HG03457 (cell line): ENCODE data around the gene CLK2.

ENCODE experiments used
- ATAC-seq: cut with Tn5 transposase; IDR thresholded peaks from one replicate; pipeline ENCODE4 v1.9.1; 2021; ENCODE audit warnings: moderate number of reproducible peaks; ENCODE audit not compliant: unreplicated experiment

The CLK2 gene

DNA sequence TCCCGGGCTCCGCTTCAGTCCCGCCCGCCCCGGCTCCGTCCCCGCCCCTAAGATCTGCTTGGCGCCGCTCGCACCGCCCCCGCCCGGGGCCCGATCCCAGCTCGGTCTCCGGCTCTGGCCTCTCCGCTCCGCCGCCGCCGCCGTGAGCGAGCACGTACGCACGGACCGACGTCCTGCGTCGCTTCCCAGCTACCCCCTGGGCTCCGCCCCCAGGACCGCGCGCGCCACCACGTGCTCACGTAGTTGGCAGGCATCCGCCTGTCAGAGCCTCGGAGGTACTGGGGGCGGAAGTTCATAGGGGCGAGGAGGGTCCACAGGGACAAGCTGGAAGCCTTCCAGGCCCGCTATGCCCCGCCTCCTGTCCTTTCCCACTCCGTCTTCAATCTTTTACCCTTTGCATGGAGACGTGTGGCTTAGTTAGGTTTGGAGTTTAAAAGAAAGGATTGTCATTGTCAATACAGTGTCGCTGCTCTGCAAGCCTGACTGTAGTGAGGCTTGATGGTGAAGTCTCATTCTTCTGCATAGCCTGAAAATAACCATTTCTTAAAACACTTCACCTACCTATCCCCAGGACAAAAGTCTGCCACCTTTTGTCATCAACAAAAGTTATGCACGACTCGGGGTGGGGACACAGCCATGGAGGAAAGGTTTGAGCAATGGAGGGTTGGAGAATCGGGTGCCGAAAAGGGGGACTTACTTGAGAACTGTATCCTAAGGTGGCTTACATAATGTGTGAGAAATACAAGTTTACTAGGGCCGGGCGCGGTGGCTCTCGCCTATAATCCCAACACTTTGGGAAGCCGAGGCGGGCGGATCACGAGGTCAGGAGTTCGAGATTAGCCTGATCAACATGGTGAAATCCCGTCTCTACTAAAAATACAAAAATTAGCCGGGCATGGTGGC, at the start of gene CLK2:
Gene CLK2, minus strand, starts transcription at position 162 of the 903 bp plus-strand sequence. CDS start 2,527 bp downstream, outside the sequence.
- ATAC-seq = peak; percentile 54

DNA sequence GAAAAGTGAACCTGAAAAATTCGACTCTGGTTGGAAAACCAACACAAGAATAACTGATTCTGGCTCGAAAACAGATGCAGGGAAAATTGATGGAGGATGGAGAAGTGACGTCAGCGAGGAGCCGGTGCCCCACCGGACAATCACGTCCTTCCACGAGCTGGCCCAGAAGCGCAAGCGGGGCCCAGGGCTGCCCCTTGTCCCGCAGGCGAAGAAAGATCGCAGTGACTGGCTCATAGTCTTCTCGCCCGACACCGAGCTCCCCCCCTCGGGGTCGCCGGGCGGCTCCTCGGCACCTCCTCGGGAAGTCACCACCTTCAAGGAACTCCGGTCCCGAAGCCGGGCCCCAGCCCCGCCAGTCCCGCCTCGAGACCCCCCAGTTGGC, 49.3 kb upstream of the CLK2 start:
- ATAC-seq = no peak

DNA sequence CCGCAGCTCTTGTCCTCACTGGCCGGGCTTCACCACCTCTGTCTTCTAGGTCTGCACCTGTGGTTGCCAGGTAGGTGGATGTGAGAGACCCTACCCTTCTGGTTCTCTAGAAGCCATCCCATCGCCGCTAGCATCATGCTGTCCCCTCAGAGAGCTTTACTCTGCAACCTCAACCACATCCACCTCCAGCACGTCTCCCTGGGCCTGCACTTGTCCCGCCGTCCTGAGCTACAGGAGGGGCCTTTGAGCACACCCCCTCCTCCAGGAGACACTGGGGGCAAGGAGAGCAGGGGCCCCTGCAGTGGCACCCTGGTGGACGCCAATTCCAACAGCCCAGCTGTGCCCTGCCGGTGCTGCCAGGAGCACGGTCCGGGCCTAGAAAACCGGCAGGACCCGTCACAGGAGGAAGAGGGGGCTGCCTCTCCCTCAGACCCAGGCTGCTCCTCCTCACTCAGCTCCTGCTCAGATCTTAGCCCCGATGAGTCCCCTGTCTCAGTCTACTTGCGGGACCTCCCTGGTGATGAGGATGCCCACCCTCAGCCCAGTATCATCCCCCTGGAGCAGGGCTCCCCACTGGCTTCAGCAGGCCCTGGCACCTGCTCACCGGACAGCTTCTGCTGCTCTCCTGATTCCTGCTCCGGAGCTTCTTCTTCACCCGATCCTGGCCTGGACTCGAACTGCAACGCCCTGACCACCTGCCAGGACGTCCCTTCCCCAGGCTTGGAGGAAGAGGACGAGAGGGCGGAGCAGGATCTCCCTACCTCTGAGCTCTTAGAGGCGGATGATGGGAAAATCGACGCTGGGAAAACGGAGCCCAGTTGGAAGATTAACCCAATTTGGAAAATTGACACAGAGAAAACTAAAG, 48.6 kb upstream of the CLK2 start:
- ATAC-seq = no peak

DNA sequence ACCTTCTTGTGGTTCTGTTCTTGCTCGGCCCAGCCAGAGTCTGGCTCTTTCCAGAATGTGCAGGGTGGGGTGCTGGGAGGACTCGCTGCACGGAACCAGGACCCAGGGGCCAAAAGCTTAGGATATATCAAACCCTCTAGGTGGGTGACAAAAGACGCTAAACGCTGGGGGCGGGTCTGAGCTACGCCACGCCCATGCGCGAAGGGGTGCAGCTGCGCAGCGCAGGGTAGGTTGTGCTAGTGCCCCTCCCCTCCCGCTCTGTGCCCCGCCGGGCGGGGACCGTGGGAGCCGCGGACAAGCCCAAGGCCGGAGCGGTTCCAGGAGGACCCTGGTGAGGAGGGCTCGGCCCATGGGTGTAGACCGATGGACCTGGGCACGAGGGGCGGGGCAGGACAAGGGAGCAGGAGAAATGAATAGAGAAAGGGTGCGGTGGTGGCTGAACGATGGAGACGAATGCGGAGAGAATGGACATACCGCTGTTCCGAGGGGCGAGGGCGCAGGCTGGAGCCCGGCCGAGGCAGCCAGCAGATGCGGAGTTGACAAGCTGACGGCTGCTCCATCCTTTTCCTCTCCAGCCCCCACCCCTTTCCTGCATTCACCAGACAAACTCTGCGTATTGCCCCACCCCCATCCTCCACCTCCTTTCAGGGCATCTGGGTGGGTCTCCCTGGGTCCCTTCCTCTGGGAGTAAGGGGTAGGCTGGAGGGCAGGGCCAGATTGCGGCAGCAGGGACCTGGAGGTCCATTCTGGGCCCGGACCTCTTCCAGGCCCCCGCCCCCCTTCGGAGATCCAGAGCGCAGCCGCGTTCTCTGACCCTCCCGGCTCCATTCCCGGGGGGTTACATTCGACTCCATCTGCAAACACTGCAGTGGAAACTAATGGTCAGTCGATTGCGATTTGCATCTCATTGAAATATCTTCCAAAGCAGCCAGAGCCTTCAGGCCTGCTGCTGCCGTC, 47.6 kb upstream of the CLK2 start, which contains the start of gene RUSC1:
Gene RUSC1, plus strand, starts transcription at position 234 of the 957 bp plus-strand sequence. CDS start 880 bp downstream, outside the sequence.
- no peak for ATAC-seq

DNA sequence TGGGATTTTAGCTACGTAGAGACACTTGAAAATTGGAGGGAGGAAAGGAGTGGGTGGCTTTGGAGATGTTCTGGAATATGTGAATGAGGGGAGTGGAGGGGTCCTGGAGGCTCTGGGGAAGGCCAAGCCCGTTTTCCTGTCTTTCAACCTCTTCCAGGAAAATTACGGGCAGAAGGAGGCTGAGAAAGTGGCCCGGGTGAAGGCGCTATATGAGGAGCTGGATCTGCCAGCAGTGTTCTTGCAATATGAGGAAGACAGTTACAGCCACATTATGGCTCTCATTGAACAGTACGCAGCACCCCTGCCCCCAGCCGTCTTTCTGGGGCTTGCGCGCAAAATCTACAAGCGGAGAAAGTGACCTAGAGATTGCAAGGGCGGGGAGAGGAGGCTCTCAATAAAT, 46.9 kb upstream of the CLK2 start:
- ATAC-seq = no peak

DNA sequence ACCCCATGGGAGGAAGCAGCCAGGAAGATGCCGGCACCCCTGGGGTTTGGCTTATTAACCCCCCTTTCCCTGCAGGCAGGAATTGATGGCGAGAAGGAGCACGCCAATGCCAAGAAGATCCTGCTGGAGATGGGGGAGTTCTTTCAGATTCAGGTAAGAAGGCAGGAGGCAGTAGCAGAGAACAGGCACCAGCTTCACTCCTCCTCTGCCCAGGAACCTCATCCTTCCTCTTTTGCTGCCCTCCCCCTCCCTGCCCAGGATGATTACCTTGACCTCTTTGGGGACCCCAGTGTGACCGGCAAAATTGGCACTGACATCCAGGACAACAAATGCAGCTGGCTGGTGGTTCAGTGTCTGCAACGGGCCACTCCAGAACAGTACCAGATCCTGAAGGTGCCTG, 46.2 kb upstream of the CLK2 start:
- ATAC-seq = no peak

DNA sequence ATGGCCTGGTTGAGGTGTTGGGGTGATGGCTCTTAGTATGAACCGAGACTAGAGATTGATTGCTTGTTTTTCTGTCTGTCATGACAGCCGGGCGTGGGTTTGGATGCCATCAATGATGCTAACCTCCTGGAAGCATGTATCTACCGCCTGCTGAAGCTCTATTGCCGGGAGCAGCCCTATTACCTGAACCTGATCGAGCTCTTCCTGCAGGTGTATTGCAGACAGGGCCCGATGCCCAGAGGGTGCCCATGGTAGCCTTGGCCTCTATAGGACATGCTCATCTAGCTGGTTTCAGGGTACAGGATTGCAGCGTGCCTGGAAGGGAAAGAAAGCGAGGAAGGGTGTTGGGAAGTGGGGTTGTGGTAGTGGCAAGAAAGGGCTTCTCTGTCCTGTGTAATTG, 44.8 kb upstream of the CLK2 start:
- ATAC-seq = no peak

DNA sequence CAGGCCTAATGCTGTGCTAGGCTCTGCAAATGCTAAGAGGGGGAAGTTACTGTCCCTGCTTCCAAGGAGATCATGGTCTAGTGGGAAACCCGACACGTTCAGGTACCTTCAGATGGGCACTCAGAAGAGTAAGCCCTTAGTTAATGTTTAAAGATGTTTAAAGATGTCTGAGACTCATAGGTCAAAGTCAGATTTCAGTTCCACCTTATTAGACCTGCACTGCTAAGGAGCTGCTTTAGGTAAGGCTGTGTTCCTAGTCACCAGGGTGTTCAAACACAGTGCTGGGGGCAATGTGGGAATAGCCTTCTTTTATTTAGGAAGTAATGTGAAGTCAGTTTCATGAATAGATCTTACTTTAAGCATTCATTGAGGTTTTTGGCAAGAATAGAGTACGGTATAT, 43.6 kb upstream of the CLK2 start:
- no peak for ATAC-seq

DNA sequence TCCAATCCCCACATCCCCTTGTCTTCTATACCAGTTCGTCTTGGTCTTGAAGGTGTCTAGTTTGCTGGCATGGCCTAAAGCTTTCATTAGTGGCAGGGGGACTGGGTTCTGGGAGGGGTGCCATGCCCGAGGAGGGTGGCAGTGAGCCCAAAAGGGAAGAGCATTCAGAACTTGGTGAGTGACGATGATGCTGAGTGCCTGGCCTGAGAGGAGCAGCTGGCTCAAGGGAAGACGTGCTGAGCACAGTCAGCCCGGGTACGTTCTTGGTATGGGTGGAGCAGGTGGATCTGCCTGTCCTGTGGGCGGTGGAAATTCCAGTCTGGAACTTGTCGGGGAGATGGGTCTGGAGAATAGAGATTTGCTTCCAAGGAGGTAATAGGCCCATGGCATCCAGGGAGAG, 40.0 kb upstream of the CLK2 start:
- ATAC-seq = no peak

DNA sequence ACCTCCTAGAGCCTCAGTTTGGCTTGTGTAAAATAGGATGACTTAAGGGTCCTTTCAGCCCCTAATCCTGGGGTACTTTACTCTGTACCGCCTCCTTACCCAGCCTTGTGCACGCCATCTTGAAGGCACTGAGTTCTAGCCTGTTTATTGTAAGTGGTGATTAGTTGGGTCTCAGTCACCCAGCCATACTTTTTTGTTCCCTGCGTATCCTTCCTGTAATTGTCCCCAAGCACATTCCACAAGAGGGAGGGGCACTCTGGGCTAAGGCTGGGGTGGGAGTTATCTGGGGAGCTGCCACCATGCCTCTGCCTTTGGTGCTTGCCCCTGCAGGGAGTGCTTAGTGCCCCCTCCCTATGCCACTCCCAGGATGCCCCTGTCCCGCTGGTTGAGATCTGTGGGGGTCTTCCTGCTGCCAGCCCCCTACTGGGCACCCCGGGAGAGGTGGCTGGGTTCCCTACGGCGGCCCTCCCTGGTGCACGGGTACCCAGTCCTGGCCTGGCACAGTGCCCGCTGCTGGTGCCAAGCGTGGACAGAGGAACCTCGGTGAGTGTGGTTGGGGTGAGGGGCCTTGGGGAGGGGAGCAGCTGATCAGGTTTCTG, 36.2 kb upstream of the CLK2 start:
- ATAC-seq = no peak

DNA sequence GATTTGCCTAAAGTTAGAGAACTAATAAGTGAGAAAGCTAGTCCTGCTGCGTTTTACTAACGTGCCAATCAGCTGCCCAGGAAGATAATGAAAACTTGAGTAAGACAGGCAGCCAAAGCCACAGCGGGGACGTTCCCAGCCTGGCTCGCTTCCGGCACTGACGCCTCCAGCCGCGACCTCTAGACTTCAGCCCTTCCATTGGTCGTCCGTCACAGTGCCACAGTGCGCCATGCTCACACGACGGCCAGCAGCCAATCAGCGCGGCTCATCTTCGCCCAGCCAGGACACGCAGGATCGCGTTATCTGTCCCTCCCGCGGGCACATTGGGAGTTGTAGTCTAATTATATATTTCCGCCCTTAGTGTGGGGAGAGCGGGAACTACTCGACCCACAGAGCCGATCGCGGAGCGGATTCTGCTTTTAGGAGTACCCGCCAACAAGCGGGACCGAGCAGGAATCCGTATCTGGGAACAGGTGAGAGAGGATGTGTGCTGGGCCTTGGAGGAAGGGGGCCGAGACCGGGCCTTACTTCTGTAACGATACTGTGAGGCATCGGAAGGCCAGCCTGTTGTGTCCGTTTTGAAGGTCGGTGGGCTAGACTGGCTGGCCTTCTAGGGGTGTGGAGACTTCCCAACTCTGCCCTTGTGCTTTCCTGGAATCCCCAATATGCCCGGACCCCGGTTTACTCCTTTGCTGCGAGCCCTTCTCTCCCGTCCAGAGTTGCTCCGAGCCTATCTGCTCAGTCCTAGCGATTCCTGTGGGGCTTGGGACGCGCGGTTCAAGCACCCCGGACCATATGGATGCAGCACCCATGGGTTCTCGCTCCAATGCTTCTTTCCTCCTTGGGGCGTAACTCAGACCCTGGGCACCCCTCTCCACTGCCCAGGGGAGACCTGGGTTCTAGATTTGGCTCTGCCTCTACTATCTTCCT, 35.5 kb upstream of the CLK2 start, which contains the start of gene FDPS:
Gene FDPS, plus strand, starts transcription at position 374 of the 930 bp plus-strand sequence. CDS start 924 bp downstream, outside the sequence.
- ATAC-seq = peak; percentile 76

DNA sequence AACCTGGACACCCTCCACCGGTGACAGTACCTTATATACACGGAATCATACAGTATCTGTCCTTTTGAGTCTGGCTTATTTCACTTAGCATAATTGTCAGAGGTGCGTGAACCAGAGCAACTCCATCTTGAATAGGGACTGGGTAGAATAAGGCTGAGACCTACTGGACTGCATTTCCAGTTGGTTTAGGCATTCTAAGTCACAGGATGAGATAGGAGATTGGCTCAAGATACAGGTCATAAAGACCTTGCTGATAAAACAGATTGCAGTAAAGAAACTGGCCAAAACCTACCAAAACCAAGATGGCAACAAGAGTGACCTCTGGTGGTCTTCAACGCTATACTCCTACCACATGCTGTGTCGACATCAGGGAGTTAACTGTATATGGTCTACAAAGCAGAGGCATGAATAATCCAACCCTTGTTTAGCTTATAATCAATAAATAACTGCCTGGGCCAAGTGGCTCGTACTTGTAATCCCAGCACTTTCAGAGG, 34.0 kb upstream of the CLK2 start:
- no peak for ATAC-seq

DNA sequence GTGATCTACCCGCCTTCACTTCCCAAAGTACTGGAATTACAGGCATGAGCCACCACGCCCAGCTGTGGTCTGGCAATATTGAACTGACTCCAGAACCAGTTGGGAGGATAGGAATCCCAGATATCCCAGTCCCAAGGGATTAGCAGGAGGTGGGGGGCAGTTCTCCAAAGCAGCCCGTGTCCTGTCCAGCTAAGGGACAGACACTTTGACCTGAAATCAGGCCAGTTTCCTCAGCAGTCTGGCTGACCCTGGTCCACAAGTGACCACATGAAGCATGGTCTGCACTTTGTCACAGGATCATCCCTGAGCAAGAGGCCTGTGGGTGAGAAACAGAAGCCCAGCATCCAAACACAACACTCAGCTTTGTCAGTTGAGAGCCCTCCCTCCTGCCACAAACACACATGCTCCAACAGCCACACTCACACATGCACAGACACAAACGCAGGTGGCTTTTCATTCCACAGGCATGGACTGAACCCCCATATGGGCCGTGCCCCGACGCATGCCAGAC, 32.6 kb upstream of the CLK2 start:
- no peak for ATAC-seq

DNA sequence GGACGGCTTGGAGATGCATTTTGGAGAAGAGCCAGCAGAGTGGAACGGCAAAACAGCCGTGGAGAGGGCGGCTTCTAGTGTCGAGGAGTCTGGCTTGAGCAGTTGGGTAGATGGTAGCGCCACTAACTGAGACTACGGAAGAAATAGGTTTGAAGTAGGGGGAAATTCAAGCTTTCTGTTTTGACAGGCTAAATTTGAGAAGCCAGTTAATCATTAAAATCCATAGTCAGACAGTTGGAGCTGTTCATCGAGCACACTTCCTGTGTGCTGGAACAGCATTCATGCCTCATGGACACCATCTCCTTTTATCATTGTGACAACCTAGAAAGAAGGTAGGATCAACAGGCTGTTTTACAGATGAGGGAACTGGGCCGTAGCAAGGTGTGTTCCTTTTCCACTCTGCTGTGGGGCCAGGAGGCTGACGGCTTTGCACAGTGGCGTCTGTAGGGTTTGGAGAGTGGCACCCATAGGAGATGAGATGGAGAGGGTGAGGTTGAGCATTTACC, 31.3 kb upstream of the CLK2 start:
- no peak for ATAC-seq

DNA sequence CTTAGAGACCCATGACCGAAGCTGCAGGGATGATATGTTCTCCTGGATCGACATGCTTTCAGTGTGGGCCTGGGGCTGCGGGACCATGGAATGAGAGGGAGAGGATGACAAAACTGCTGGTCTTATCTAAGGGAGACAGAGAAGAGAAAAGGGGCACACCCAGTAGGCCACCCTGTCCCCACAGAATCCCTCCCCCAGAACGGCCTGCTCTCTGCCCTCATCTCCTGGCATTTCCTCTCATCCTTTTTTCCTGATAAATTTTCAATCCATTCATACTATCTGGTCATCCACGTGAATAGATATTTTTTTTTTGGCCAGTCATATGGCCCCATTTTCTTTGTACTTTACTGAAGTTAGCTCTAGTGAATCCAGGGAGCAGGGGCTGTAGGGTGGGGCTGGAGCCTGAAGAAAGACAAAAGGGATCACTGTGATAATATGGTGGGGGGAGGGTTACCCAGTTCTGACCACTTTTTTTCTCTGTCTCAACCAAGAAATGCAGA, 28.1 kb upstream of the CLK2 start, which contains the start of gene PKLR:
Gene PKLR, minus strand, starts transcription at position 97 of the 500 bp plus-strand sequence. Its CDS starts 43 bp downstream, at position 54.
- no peak for ATAC-seq

DNA sequence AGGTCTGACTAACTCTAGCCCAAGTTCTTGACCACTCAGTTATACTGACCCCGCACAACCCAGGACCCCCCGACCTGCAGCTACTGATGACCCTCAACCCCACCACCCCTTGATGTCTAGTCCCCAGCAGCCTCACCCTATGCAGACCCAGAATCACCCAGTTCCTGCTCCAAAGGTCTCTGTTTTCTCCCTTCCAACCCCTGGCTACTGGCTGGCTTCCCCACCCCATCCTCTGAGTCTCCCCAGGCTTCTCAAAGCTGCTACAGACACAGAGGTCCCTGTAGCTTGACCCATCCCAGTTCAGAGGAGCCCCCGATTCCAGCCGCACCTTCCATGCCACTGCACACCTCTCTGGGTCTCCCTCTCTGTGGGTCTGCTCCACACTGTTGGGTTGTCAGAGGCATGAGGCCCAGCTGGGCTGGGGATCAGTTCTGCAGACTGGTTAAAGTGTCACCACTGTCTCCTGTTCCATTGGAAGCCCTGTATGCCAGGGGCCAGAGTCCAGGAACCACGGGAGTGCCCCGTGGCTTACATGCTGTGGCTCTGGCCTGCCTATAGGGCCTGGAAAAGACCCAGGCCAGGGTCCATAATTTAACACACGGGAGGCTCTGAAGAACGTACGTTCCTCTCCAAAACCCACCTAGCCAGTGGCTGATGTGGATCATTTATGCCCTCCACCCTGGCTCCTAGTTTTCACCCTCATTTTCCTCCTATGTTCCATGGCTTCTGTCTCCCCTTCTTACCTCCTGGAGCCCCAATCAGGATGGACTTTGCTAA, 27.4 kb upstream of the CLK2 start:
- no peak for ATAC-seq

DNA sequence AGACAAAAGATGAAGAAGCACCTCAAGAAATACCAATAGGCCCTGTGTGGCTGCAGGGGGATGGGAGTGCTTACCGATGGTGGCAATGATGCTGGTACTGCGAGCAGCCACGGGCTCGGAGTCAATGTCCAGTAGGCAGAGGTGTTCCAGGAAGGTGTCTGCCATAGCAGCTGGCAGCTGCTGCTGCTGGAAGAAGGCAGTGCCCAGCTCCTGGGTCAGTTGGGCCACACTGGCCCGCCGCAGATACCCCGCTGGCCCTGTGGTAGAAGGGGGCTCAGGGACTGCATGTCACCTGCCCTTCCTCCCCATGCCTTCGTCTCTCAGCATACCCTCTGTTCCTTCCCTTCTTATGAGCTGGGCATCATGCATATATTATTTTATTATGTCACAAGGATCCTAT, 26.7 kb upstream of the CLK2 start:
- ATAC-seq = no peak
